ENCODE measurements around the gene DDN. TPM values are rescaled to one million over a fixed set of nuclear protein-coding genes. Genes with fewer than 3 reads are reported as not detected.

Gene DDN
- total and polyA plus RNA-seq, 2 donors (not counting 3 experiments of a cell fraction or from before 2014, with no cell fraction given) = 0.07 to 0.22 TPM

DNA sequence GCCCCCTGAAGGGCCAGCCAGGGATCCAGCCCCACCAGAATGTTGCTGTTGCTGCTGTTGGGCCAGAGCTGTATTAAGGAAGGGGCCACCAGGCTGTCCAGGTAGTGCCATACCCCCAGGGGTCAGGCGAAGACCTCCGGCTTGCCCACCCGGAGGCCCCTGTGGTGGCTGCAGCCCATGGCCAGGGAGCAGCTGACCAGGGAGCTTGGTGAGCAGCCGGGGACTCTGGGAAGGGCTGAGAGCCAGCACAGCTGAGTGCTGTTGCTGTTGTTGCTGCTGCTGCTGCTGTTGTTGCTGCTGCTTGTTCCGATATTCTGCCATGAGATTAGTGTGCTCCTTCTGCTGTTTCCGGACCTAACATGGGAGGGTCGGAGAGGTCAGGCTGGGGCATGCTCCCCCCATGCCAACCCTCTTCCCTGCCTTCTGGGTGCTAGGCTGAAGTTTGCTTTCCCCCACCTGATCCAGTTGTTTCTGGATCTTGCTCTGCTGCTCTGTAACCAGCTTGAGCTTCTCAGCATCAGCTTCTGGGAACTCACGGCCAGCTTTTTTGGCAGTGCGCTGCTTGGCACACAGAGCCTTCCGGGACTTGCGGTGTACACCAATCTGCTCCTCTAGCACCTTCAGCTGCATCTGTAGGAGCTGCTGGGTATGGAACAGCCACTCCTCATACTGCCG is 34.6 kb upstream of the DDN start:
- Histone ChIP-seq H3K9ac (replicated peaks; ENCODE audit: extremely low read depth, insufficient read depth, low read length) (no peak overlapping the region), H4K20me1 (replicated peaks; ENCODE audit: control insufficient read depth, extremely low read depth, insufficient read depth, low read length) (no peaks in the 10 kb centered on the region), H3K9me1 (replicated peaks; ENCODE audit: control insufficient read depth, extremely low read depth, insufficient read depth, low read length) (no peaks in the 10 kb centered on the region), H3K4me1 (ENCODE audit: control insufficient read depth, extremely low read depth, insufficient read depth, low read length) (no peaks in the 10 kb centered on the region), H3K4me3 (replicated peaks in 1 of 3; ENCODE audit: insufficient read depth in 1 of 3, low read depth in 1 of 3, low read length in 3 of 3) (no peak overlapping the region), H3K27ac (ENCODE audit: insufficient read depth, low read depth, low read length) (no peak overlapping the region), H3K79me2 (ENCODE audit: control insufficient read depth, insufficient read depth, low read length) (no peaks in the 10 kb centered on the region), H3K9me3 (replicated peaks; ENCODE audit: control insufficient read depth, insufficient read depth, low read length) (no peaks in the 10 kb centered on the region), H3K27me3 (ENCODE audit: control insufficient read depth in 2 of 2, insufficient read depth in 2 of 2, low read length in 2 of 2) (no peaks in the 10 kb centered on the region), H3K36me3 (ENCODE audit: control insufficient read depth in 2 of 2, extremely low read depth in 1 of 2, insufficient read depth in 2 of 2, low read length in 2 of 2) (peaks cover 42 to 74% of the 10 kb centered on the region in 2 experiments), H3K4me2 (ENCODE audit: insufficient read depth, low read length) (no peak overlapping the region), H2AFZ (ENCODE audit: low read depth, low read length) (no peak overlapping the region)
- ChIA-PET CTCF (interaction anchor here (0.7 to 1.9 kb wide), 5 partner anchors 10 to 46 kb away, joined by 3 to 12 read pairs (median 3); partner anchors contain the start of gene PRKAG1), POLR2A (interaction anchor here (1.4 kb wide), 1 partner anchor 14 kb away, joined by 5 read pairs; no protein-coding TSS in a partner anchor)
- DNase-seq (ENCODE audit: low read depth, low spot score) = no peak
- no peak for FAIRE-seq
- BruUV-seq (replicated peaks) = no TSS peak
- no peak for TF ChIP-seq EZH2 (IDR thresholded peaks at IDR 0.05; ENCODE audit: borderline replicate concordance, low read depth, low read length, severe bottlenecking)
- no peak for TF ChIP-seq FOS (IDR thresholded peaks at IDR 0.05; ENCODE audit: borderline replicate concordance, insufficient read depth, low read length)
- no peak for TF ChIP-seq MYC (IDR thresholded peaks at IDR 0.05; ENCODE audit: low read depth, low read length)
- no peak for TF ChIP-seq GATA2 (IDR thresholded peaks at IDR 0.05; ENCODE audit: insufficient read depth, insufficient read length, low read depth, low read length)
- TF ChIP-seq JUN (IDR thresholded peaks at IDR 0.05; ENCODE audit: borderline replicate concordance, insufficient read depth, insufficient read length, low read depth) = no peak
- no peak for TF ChIP-seq POLR2A (IDR thresholded peaks at IDR 0.05; ENCODE audit: low read depth, low read length)
- TF ChIP-seq, protein P1, sequence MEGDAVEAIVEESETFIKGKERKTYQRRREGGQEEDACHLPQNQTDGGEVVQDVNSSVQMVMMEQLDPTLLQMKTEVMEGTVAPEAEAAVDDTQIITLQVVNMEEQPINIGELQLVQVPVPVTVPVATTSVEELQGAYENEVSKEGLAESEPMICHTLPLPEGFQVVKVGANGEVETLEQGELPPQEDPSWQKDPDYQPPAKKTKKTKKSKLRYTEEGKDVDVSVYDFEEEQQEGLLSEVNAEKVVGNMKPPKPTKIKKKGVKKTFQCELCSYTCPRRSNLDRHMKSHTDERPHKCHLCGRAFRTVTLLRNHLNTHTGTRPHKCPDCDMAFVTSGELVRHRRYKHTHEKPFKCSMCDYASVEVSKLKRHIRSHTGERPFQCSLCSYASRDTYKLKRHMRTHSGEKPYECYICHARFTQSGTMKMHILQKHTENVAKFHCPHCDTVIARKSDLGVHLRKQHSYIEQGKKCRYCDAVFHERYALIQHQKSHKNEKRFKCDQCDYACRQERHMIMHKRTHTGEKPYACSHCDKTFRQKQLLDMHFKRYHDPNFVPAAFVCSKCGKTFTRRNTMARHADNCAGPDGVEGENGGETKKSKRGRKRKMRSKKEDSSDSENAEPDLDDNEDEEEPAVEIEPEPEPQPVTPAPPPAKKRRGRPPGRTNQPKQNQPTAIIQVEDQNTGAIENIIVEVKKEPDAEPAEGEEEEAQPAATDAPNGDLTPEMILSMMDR (IDR thresholded peaks at IDR 0.05; ENCODE audit: extremely low read depth in 1 of 2, insufficient read depth in 1 of 2, low read depth in 1 of 2, low read length in 2 of 2) = no peak
- TF ChIP-seq, protein P2, sequence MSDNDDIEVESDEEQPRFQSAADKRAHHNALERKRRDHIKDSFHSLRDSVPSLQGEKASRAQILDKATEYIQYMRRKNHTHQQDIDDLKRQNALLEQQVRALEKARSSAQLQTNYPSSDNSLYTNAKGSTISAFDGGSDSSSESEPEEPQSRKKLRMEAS (IDR thresholded peaks at IDR 0.05; ENCODE audit: insufficient read depth, insufficient read length) = no peak
- no peak for TF ChIP-seq POLR2AphosphoS5 (IDR thresholded peaks at IDR 0.05; ENCODE audit: insufficient read depth, low read depth, low read length)
- intact Hi-C loops (cut with micrococcal nuclease) = no loop called here
- dilution Hi-C loops (cut with MboI; ENCODE audit: extremely low pct_ligation_motif_present, low sequenced_read_pairs) = no loop called here

Measured in endothelial cell of umbilical vein (primary cell).